ENCODE measurements around the gene ITPR2.

ITPR2 gene

GRCh38 chr12:26627335-26627734 is 205.7 kb downstream of the ITPR2 start:
- Histone ChIP-seq H3K27ac (ENCODE audit: low read depth, low read length) (no peak overlapping the region), H3K9ac (ENCODE audit: low read length in 5 of 5) (no peak overlapping the region), H3K4me1 (ENCODE audit: control insufficient read depth in 5 of 5, insufficient read depth in 5 of 5, low read length in 5 of 5) (peaks cover 0 to 6% (median 0%) of the 10 kb centered on the region in 5 donors), H3K9me3 (ENCODE audit: control insufficient read depth in 5 of 5, low read length in 5 of 5) (no peaks in the 10 kb centered on the region), H3K4me3 (ENCODE audit: low read depth in 1 of 5, low read length in 5 of 5) (no peak overlapping the region), H3K36me3 (ENCODE audit: control insufficient read depth in 5 of 5, insufficient read depth in 5 of 5, low read length in 5 of 5) (peaks cover 6 to 39% (median 18%) of the 10 kb centered on the region in 5 donors), H3K27me3 (ENCODE audit: control insufficient read depth in 5 of 5, insufficient read depth in 4 of 5, low read length in 5 of 5) (no peaks in the 10 kb centered on the region)

GRCh38 chr12:26623136-26623535 is 209.9 kb downstream of the ITPR2 start:
- Histone ChIP-seq H3K27ac (ENCODE audit: low read depth, low read length) (no peak overlapping the region), H3K4me3 (ENCODE audit: low read depth in 1 of 5, low read length in 5 of 5) (no peak overlapping the region), H3K36me3 (ENCODE audit: control insufficient read depth in 5 of 5, insufficient read depth in 5 of 5, low read length in 5 of 5) (peaks cover 25 to 61% (median 45%) of the 10 kb centered on the region in 5 donors), H3K27me3 (ENCODE audit: control insufficient read depth in 5 of 5, insufficient read depth in 4 of 5, low read length in 5 of 5) (no peaks in the 10 kb centered on the region), H3K9ac (ENCODE audit: low read length in 5 of 5) (no peak overlapping the region), H3K9me3 (ENCODE audit: control insufficient read depth in 5 of 5, low read length in 5 of 5) (no peaks in the 10 kb centered on the region), H3K4me1 (ENCODE audit: control insufficient read depth in 5 of 5, insufficient read depth in 5 of 5, low read length in 5 of 5) (no peaks in the 10 kb centered on the region)

GRCh38 chr12:26622601-26623000 is 210.4 kb downstream of the ITPR2 start:
- Histone ChIP-seq H3K9me3 (ENCODE audit: control insufficient read depth in 5 of 5, low read length in 5 of 5) (no peaks in the 10 kb centered on the region), H3K27ac (ENCODE audit: low read depth, low read length) (no peak overlapping the region), H3K9ac (ENCODE audit: low read length in 5 of 5) (no peak overlapping the region), H3K36me3 (ENCODE audit: control insufficient read depth in 5 of 5, insufficient read depth in 5 of 5, low read length in 5 of 5) (peaks cover 25 to 60% (median 43%) of the 10 kb centered on the region in 5 donors), H3K27me3 (ENCODE audit: control insufficient read depth in 5 of 5, insufficient read depth in 4 of 5, low read length in 5 of 5) (no peaks in the 10 kb centered on the region), H3K4me1 (ENCODE audit: control insufficient read depth in 5 of 5, insufficient read depth in 5 of 5, low read length in 5 of 5) (no peaks in the 10 kb centered on the region), H3K4me3 (ENCODE audit: low read depth in 1 of 5, low read length in 5 of 5) (no peak overlapping the region)

- Histone ChIP-seq H3K27ac (ENCODE audit: low read depth, low read length) (no peak overlapping the region), H3K36me3 (ENCODE audit: control insufficient read depth in 5 of 5, insufficient read depth in 5 of 5, low read length in 5 of 5) (peaks cover 22 to 54% (median 40%) of the 10 kb centered on the region in 5 donors), H3K4me1 (ENCODE audit: control insufficient read depth in 5 of 5, insufficient read depth in 5 of 5, low read length in 5 of 5) (no peaks in the 10 kb centered on the region), H3K9me3 (ENCODE audit: control insufficient read depth in 5 of 5, low read length in 5 of 5) (no peaks in the 10 kb centered on the region), H3K4me3 (ENCODE audit: low read depth in 1 of 5, low read length in 5 of 5) (no peak overlapping the region), H3K9ac (ENCODE audit: low read length in 5 of 5) (no peak overlapping the region), H3K27me3 (ENCODE audit: control insufficient read depth in 5 of 5, insufficient read depth in 4 of 5, low read length in 5 of 5) (no peaks in the 10 kb centered on the region)
Observed at GRCh38 chr12:26621932-26622331, 211.1 kb downstream of the ITPR2 start.

GRCh38 chr12:26620907-26621306 is 212.1 kb downstream of the ITPR2 start:
- peaks cover 20 to 46% (median 35%) of the 10 kb centered on the region in 5 donors for H3K36me3 ChIP-seq (ENCODE audit: control insufficient read depth in 5 of 5, insufficient read depth in 5 of 5, low read length in 5 of 5)
- no peak overlapping the region for H3K9ac ChIP-seq (ENCODE audit: low read length in 5 of 5)
- no peak overlapping the region for H3K27ac ChIP-seq (ENCODE audit: low read depth, low read length)
- no peaks in the 10 kb centered on the region for H3K4me1 ChIP-seq (ENCODE audit: control insufficient read depth in 5 of 5, insufficient read depth in 5 of 5, low read length in 5 of 5)
- H3K27me3 ChIP-seq (ENCODE audit: control insufficient read depth in 5 of 5, insufficient read depth in 4 of 5, low read length in 5 of 5): no peaks in the 10 kb centered on the region
- no peak overlapping the region for H3K4me3 ChIP-seq (ENCODE audit: low read depth in 1 of 5, low read length in 5 of 5)
- no peaks in the 10 kb centered on the region for H3K9me3 ChIP-seq (ENCODE audit: control insufficient read depth in 5 of 5, low read length in 5 of 5)

GRCh38 chr12:26617513-26617912 is 215.5 kb downstream of the ITPR2 start:
- Histone ChIP-seq H3K4me1 (ENCODE audit: control insufficient read depth in 5 of 5, insufficient read depth in 5 of 5, low read length in 5 of 5) (no peaks in the 10 kb centered on the region), H3K27ac (ENCODE audit: low read depth, low read length) (no peak overlapping the region), H3K9me3 (ENCODE audit: control insufficient read depth in 5 of 5, low read length in 5 of 5) (no peaks in the 10 kb centered on the region), H3K27me3 (ENCODE audit: control insufficient read depth in 5 of 5, insufficient read depth in 4 of 5, low read length in 5 of 5) (no peaks in the 10 kb centered on the region), H3K36me3 (ENCODE audit: control insufficient read depth in 5 of 5, insufficient read depth in 5 of 5, low read length in 5 of 5) (peaks cover 18 to 36% (median 33%) of the 10 kb centered on the region in 5 donors), H3K4me3 (ENCODE audit: low read depth in 1 of 5, low read length in 5 of 5) (no peak overlapping the region), H3K9ac (ENCODE audit: low read length in 5 of 5) (no peak overlapping the region)

GRCh38 chr12:26614011-26614616 is 218.9 kb downstream of the ITPR2 start:
- H3K9ac ChIP-seq (ENCODE audit: low read length in 5 of 5): no peak overlapping the region
- no peaks in the 10 kb centered on the region for H3K9me3 ChIP-seq (ENCODE audit: control insufficient read depth in 5 of 5, low read length in 5 of 5)
- no peaks in the 10 kb centered on the region for H3K4me1 ChIP-seq (ENCODE audit: control insufficient read depth in 5 of 5, insufficient read depth in 5 of 5, low read length in 5 of 5)
- no peaks in the 10 kb centered on the region for H3K27me3 ChIP-seq (ENCODE audit: control insufficient read depth in 5 of 5, insufficient read depth in 4 of 5, low read length in 5 of 5)
- H3K27ac ChIP-seq (ENCODE audit: low read depth, low read length): no peak overlapping the region
- H3K4me3 ChIP-seq (ENCODE audit: low read depth in 1 of 5, low read length in 5 of 5): no peak overlapping the region
- H3K36me3 ChIP-seq (ENCODE audit: control insufficient read depth in 5 of 5, insufficient read depth in 5 of 5, low read length in 5 of 5): peaks cover 0 to 11% (median 8%) of the 10 kb centered on the region in 5 donors

- no peak overlapping the region for H3K27ac ChIP-seq (ENCODE audit: low read depth, low read length)
- H3K9me3 ChIP-seq (ENCODE audit: control insufficient read depth in 5 of 5, low read length in 5 of 5): no peaks in the 10 kb centered on the region
- no peak overlapping the region for H3K9ac ChIP-seq (ENCODE audit: low read length in 5 of 5)
- H3K4me3 ChIP-seq (ENCODE audit: low read depth in 1 of 5, low read length in 5 of 5): no peak overlapping the region
- peaks cover 0 to 5% (median 3%) of the 10 kb centered on the region in 5 donors for H3K36me3 ChIP-seq (ENCODE audit: control insufficient read depth in 5 of 5, insufficient read depth in 5 of 5, low read length in 5 of 5)
- H3K27me3 ChIP-seq (ENCODE audit: control insufficient read depth in 5 of 5, insufficient read depth in 4 of 5, low read length in 5 of 5): no peaks in the 10 kb centered on the region
- no peaks in the 10 kb centered on the region for H3K4me1 ChIP-seq (ENCODE audit: control insufficient read depth in 5 of 5, insufficient read depth in 5 of 5, low read length in 5 of 5)
Observed at GRCh38 chr12:26612203-26612602, 220.8 kb downstream of the ITPR2 start.

- Histone ChIP-seq H3K27ac (ENCODE audit: low read depth, low read length) (no peak overlapping the region), H3K27me3 (ENCODE audit: control insufficient read depth in 5 of 5, insufficient read depth in 4 of 5, low read length in 5 of 5) (no peaks in the 10 kb centered on the region), H3K9ac (ENCODE audit: low read length in 5 of 5) (no peak overlapping the region), H3K9me3 (ENCODE audit: control insufficient read depth in 5 of 5, low read length in 5 of 5) (no peaks in the 10 kb centered on the region), H3K4me3 (ENCODE audit: low read depth in 1 of 5, low read length in 5 of 5) (no peak overlapping the region), H3K4me1 (ENCODE audit: control insufficient read depth in 5 of 5, insufficient read depth in 5 of 5, low read length in 5 of 5) (no peaks in the 10 kb centered on the region), H3K36me3 (ENCODE audit: control insufficient read depth in 5 of 5, insufficient read depth in 5 of 5, low read length in 5 of 5) (peaks cover 0 to 7% (median 3%) of the 10 kb centered on the region in 5 donors)
Observed at GRCh38 chr12:26611598-26611997, 221.4 kb downstream of the ITPR2 start.

- H3K9me3 ChIP-seq (ENCODE audit: control insufficient read depth in 5 of 5, low read length in 5 of 5): no peaks in the 10 kb centered on the region
- no peak overlapping the region for H3K4me3 ChIP-seq (ENCODE audit: low read depth in 1 of 5, low read length in 5 of 5)
- no peak overlapping the region for H3K27ac ChIP-seq (ENCODE audit: low read depth, low read length)
- no peaks in the 10 kb centered on the region for H3K27me3 ChIP-seq (ENCODE audit: control insufficient read depth in 5 of 5, insufficient read depth in 4 of 5, low read length in 5 of 5)
- H3K9ac ChIP-seq (ENCODE audit: low read length in 5 of 5): no peak overlapping the region
- peaks cover 0 to 7% (median 3%) of the 10 kb centered on the region in 5 donors for H3K36me3 ChIP-seq (ENCODE audit: control insufficient read depth in 5 of 5, insufficient read depth in 5 of 5, low read length in 5 of 5)
- no peaks in the 10 kb centered on the region for H3K4me1 ChIP-seq (ENCODE audit: control insufficient read depth in 5 of 5, insufficient read depth in 5 of 5, low read length in 5 of 5)
Observed at GRCh38 chr12:26610774-26611173, 222.2 kb downstream of the ITPR2 start.

Measured in subcutaneous abdominal adipose tissue (tissue), 5 donors.